IMR-90 (cell line): ENCODE results near the gene PCYT1B. TPM values are rescaled to one million over a fixed set of nuclear protein-coding genes. Genes with fewer than 3 reads are reported as not detected.
A peak's percentile ranks its signal among the peaks of the same experiment; 100 is the strongest.

Experiments used
- ATAC-seq: fragments of 200-7000 bp; cut with Tn5 transposase; 2 replicates; pipeline ENCODE4 v1.9.1; 2020; ENCODE audit warnings: low read depth, mild to moderate bottlenecking, moderate library complexity
- BruUV-seq: library from RNA; stranded (reverse); fragments of 400-500 nt; replicated peaks from 2 replicates; lab custom pipeline; 2021; lab: Mats Ljungman, UMichigan
- CTCF ChIA-PET: fragments of 300-600 bp; formaldehyde crosslinking; extraction: SDS; loops from one replicate; lab custom pipeline; 2021; ENCODE audit warnings: antibody characterized with exemption; lab: Yijun Ruan, JAX
- POLR2A ChIA-PET: fragments of 300-600 bp; sonication (Branson Sonifier 250); formaldehyde crosslinking; loops from one replicate; lab custom pipeline; 2022; ENCODE audit warnings: antibody characterized with exemption; ENCODE audit not compliant: unreplicated experiment; lab: Charles Lee
- DNase-seq: peaks from one replicate; pipeline ENCODE4 v3.0.0; 2013
- H2AFZ ChIP-seq: replicated peaks from 2 replicates; pipeline ENCODE3; 2013; ENCODE audit warnings: low read length, mild to moderate bottlenecking; ENCODE audit not compliant: poor library complexity
- H2AK5ac ChIP-seq: 2 replicates; pipeline ENCODE4 v1.6.1; 2013; ENCODE audit warnings: low read depth, low read length, inconsistent platforms
- H2AK9ac ChIP-seq: replicated peaks from 2 replicates; pipeline ENCODE3; 2013; ENCODE audit warnings: mild to moderate bottlenecking, low read depth, low read length, moderate library complexity; ENCODE audit not compliant: poor library complexity
- H2BK120ac ChIP-seq: 2 replicates; pipeline ENCODE4 v1.6.1; 2013; ENCODE audit warnings: low read depth, low read length, inconsistent platforms
- H2BK15ac ChIP-seq: 3 replicates; pipeline ENCODE4 v1.6.1; 2013; ENCODE audit warnings: low read depth, low read length, inconsistent platforms
- H2BK20ac ChIP-seq: 2 replicates; pipeline ENCODE4 v1.6.1; 2013; ENCODE audit warnings: low read depth, mild to moderate bottlenecking, inconsistent platforms, low read length, moderate library complexity
- H2BK5ac ChIP-seq: 2 replicates; pipeline ENCODE4 v1.6.1; 2013; ENCODE audit warnings: mild to moderate bottlenecking, low read depth, low read length, inconsistent platforms; ENCODE audit not compliant: poor library complexity, severe bottlenecking
- H3K14ac ChIP-seq: replicated peaks from 2 replicates; pipeline ENCODE4 v1.6.1; 2013; ENCODE audit warnings: low read depth, low read length, inconsistent platforms
- H3K18ac ChIP-seq: 2 replicates; pipeline ENCODE4 v1.6.1; 2013; ENCODE audit warnings: low read depth, low read length, control low read depth
- H3K23ac ChIP-seq: 2 replicates; pipeline ENCODE4 v1.6.1; 2013; ENCODE audit warnings: low read depth, low read length, inconsistent platforms
- H3K27ac ChIP-seq: 2 replicates; pipeline ENCODE4 v1.5.1; 2013; ENCODE audit warnings: mild to moderate bottlenecking, control low read depth, low read length; ENCODE audit not compliant: insufficient read depth
- H3K27me3 ChIP-seq: 2 replicates; pipeline ENCODE4 v1.6.1; 2013; ENCODE audit warnings: low read length; ENCODE audit not compliant: control insufficient read depth, insufficient read depth
- H3K36me3 ChIP-seq: 2 replicates; pipeline ENCODE4 v1.6.1; 2013; ENCODE audit warnings: low read length, mixed read lengths; ENCODE audit not compliant: control insufficient read depth, insufficient read depth
- H3K4ac ChIP-seq: 2 replicates; pipeline ENCODE4 v1.6.1; 2013; ENCODE audit warnings: low read depth, low read length, inconsistent platforms
- H3K4me1 ChIP-seq: 2 replicates; pipeline ENCODE4 v1.6.1; 2013; ENCODE audit warnings: low read length, mixed read lengths; ENCODE audit not compliant: control insufficient read depth, insufficient read depth
- H3K4me2 ChIP-seq: 2 replicates; pipeline ENCODE4 v1.6.1; 2013; ENCODE audit warnings: low read depth, mild to moderate bottlenecking, control low read depth, low read length, moderate library complexity
- H3K4me3 ChIP-seq: 2 replicates; pipeline ENCODE4 v1.5.1; 2013; ENCODE audit warnings: low read depth, mild to moderate bottlenecking, control low read depth, low read length, moderate library complexity; ENCODE audit not compliant: insufficient read depth
- H3K56ac ChIP-seq: 2 replicates; pipeline ENCODE4 v1.6.1; 2013; ENCODE audit warnings: low read length, inconsistent platforms; ENCODE audit not compliant: insufficient read depth; ENCODE audit errors: extremely low read depth
- H3K79me1 ChIP-seq, 2 experiments: 2 replicates each; pipeline ENCODE4 v1.6.1; 2013; ENCODE audit warnings: low read length in 2 of 2, inconsistent platforms in 1 of 2, low read depth in 1 of 2
- H3K9ac ChIP-seq: 2 replicates; pipeline ENCODE4 v1.6.1; 2013; ENCODE audit warnings: low read depth, low read length, control low read depth
- H3K9me1 ChIP-seq: 2 replicates; pipeline ENCODE4 v1.6.1; 2013; ENCODE audit warnings: low read length, inconsistent platforms; ENCODE audit not compliant: insufficient read depth
- H3K9me3 ChIP-seq: 2 replicates; pipeline ENCODE4 v1.6.1; 2013; ENCODE audit warnings: low read length; ENCODE audit not compliant: control insufficient read depth, insufficient read depth
- H4K20me1 ChIP-seq: 2 replicates; pipeline ENCODE4 v1.6.1; 2013; ENCODE audit warnings: low read length, inconsistent platforms; ENCODE audit not compliant: insufficient read depth
- H4K5ac ChIP-seq: 2 replicates; pipeline ENCODE4 v1.6.1; 2013; ENCODE audit warnings: mild to moderate bottlenecking, low read depth, low read length, control low read depth
- H4K8ac ChIP-seq, 2 experiments: 2 replicates each; pipeline ENCODE4 v1.6.1; 2013; ENCODE audit warnings: low read depth in 2 of 2, low read length in 2 of 2, control low read depth in 1 of 2, inconsistent platforms in 1 of 2
- H4K91ac ChIP-seq: 2 replicates; pipeline ENCODE4 v1.6.1; 2013; ENCODE audit warnings: low read depth, low read length, inconsistent platforms; ENCODE audit not compliant: insufficient read depth
- BHLHE40 ChIP-seq: fragments of 150-350 bp; IDR thresholded peaks from 2 replicates; pipeline ENCODE4 v1.6.1; 2016; ENCODE audit warnings: mild to moderate bottlenecking, low read depth, low read length
- CEBPB ChIP-seq: IDR thresholded peaks from 2 replicates; pipeline ENCODE4 v1.6.1; 2012; ENCODE audit warnings: low read depth, low read length, improper control_type of control experiment
- CHD1 ChIP-seq: IDR thresholded peaks from 2 replicates; pipeline ENCODE4 v1.6.1; 2012; ENCODE audit warnings: low read depth, low read length, improper control_type of control experiment
- CTCF ChIP-seq: conservative IDR thresholded peaks from 2 replicates; pipeline ENCODE4 v1.5.1; 2012; ENCODE audit warnings: mild to moderate bottlenecking, low read depth, low read length, improper control_type of control experiment
- FOS ChIP-seq: fragments of 150-350 bp; IDR thresholded peaks from 2 replicates; pipeline ENCODE4 v1.6.1; 2016; ENCODE audit warnings: low read depth, low read length
- MAFK ChIP-seq: IDR thresholded peaks from 2 replicates; pipeline ENCODE4 v1.6.1; 2012; ENCODE audit warnings: low read depth, low read length, improper control_type of control experiment
- MAZ ChIP-seq: IDR thresholded peaks from 2 replicates; pipeline ENCODE4 v1.6.1; 2012; ENCODE audit warnings: low read depth, mild to moderate bottlenecking, low read length, improper control_type of control experiment, moderate library complexity, borderline replicate concordance
- MXI1 ChIP-seq: IDR thresholded peaks from 2 replicates; pipeline ENCODE4 v1.6.1; 2012; ENCODE audit warnings: low read depth, mild to moderate bottlenecking, low read length, moderate library complexity, borderline replicate concordance
- NFE2L2 ChIP-seq: fragments of 150-350 bp; IDR thresholded peaks from 2 replicates; pipeline ENCODE4 v1.6.1; 2016; ENCODE audit warnings: low read depth, mild to moderate bottlenecking, low read length
- POLR2A ChIP-seq: IDR thresholded peaks from 2 replicates; pipeline ENCODE4 v1.6.1; 2012; ENCODE audit warnings: mild to moderate bottlenecking, low read depth, low read length
- RAD21 ChIP-seq: IDR thresholded peaks from 2 replicates; pipeline ENCODE4 v1.6.1; 2012; ENCODE audit warnings: low read length, improper control_type of control experiment
- RCOR1 ChIP-seq: IDR thresholded peaks from 2 replicates; pipeline ENCODE4 v1.6.1; 2012; ENCODE audit warnings: mild to moderate bottlenecking, low read length, improper control_type of control experiment; ENCODE audit not compliant: insufficient replicate concordance
- RFX5 ChIP-seq: IDR thresholded peaks from 2 replicates; pipeline ENCODE4 v1.8.0; 2012; ENCODE audit warnings: low read depth, mild to moderate bottlenecking, low read length, moderate library complexity
- SMC3 ChIP-seq: fragments of 150-350 bp; IDR thresholded peaks from 2 replicates; pipeline ENCODE4 v1.6.1; 2016; ENCODE audit warnings: low read depth, mild to moderate bottlenecking, antibody characterized with exemption, low read length, moderate library complexity
- WGBS, 2 experiments: methylation state at CpG; one replicate each; pipeline versions ENCODE4 v1.1.5 to v1.1.7; 2013; ENCODE audit warnings: missing lambda C conversion rate in 2 of 2; ENCODE audit not compliant: insufficient read length in 1 of 2; ENCODE audit errors: extremely low coverage in 2 of 2; 5-methylcytosine and 5-hydroxymethylcytosine counted together
- dilution Hi-C: fragments of 300-500 bp; cut with HindIII; formaldehyde crosslinking; loops from one replicate; pipeline ENCODE4 v1.14.3; 2018; ENCODE audit warnings: low sequenced_read_pairs; ENCODE audit not compliant: unreplicated experiment
- in situ Hi-C: fragments of 300-500 bp; cut with MboI; formaldehyde crosslinking; loops from 3 replicates; pipeline ENCODE4 v1.14.3; 2019; ENCODE audit warnings: low sequenced_read_pairs, inconsistent platforms, mixed read lengths
- intact Hi-C: fragments of 100-400 bp; cut with micrococcal nuclease; formaldehyde crosslinking; loops from 2 replicates; pipeline ENCODE4 v1.10.0; 2022
- polyA plus RNA-seq, 3 experiments: library from polyadenylated mRNA; depleted of rRNA; stranded (reverse); fragments of >200 nt; gene quantifications; 2 replicates each; pipeline ENCODE4 v1.2.3, GENCODE V29; 2012; ENCODE audit warnings: low replicate concordance in 1 of 3
- total RNA-seq: library from RNA; depleted of rRNA; stranded (reverse); fragments of >200 nt; gene quantifications from 2 replicates; pipeline ENCODE4 v1.2.3, GENCODE V29; 2012
- TF ChIP-seq, protein P1 (sequence below): fragments of 150-350 bp; IDR thresholded peaks from 2 replicates; pipeline ENCODE4 v1.6.1; 2016; ENCODE audit warnings: low read depth, mild to moderate bottlenecking, low read length, moderate library complexity, borderline replicate concordance

The PCYT1B gene
- total and polyA plus RNA-seq, 2 of the 4 experiments (the other 2 are of a cell fraction), result under 0.01 to 0.09 TPM

GRCh38 chrX:24646006-24646405 lies 1.1 kb downstream of the PCYT1B start:
- Histone ChIP-seq H2AFZ (peak overlapping the region; percentile 18), H4K5ac (no peak overlapping the region), H3K18ac (no peak overlapping the region), H3K27me3 (peaks cover 8% of the 10 kb centered on the region), H4K20me1 (no peaks in the 10 kb centered on the region), H3K9ac (no peak overlapping the region), H3K27ac (no peak overlapping the region), H2AK9ac (no peak overlapping the region), H3K4me3 (no peak overlapping the region), H3K9me3 (no peaks in the 10 kb centered on the region), H2AK5ac (no peak overlapping the region), H2BK5ac (no peak overlapping the region), H2BK120ac (no peak overlapping the region), H3K4ac (no peak overlapping the region), H2BK15ac (no peak overlapping the region), H3K79me1 (no peaks in the 10 kb centered on the region), H3K23ac (no peak overlapping the region; the same call in 1 of the 2 replicates), H3K36me3 (no peaks in the 10 kb centered on the region), H3K4me1 (no peaks in the 10 kb centered on the region), H3K56ac (no peak overlapping the region), H3K9me1 (no peaks in the 10 kb centered on the region), H4K8ac (no peak overlapping the region), H3K14ac (no peak overlapping the region), H4K91ac (no peak overlapping the region), H2BK20ac (no peak overlapping the region), H3K4me2 (peak overlapping the region; percentile 62; the same call in 1 of the 2 replicates)
- in situ Hi-C loops (no loop called here), dilution Hi-C loops (no loop called here), intact Hi-C loops (no loop called here)
- DNase-seq, result no peak
- TF ChIP-seq MAFK (no peak), CHD1 (no peak), MXI1 (no peak), BHLHE40 (no peak), FOS (no peak), POLR2A (no peak), NFE2L2 (no peak), RFX5 (no peak), RAD21 (no peak), MAZ (no peak), SMC3 (no peak), CEBPB (no peak), RCOR1 (no peak), CTCF (no peak)
- TF ChIP-seq, protein P1, sequence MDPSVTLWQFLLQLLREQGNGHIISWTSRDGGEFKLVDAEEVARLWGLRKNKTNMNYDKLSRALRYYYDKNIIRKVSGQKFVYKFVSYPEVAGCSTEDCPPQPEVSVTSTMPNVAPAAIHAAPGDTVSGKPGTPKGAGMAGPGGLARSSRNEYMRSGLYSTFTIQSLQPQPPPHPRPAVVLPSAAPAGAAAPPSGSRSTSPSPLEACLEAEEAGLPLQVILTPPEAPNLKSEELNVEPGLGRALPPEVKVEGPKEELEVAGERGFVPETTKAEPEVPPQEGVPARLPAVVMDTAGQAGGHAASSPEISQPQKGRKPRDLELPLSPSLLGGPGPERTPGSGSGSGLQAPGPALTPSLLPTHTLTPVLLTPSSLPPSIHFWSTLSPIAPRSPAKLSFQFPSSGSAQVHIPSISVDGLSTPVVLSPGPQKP, result no peak
- ChIA-PET CTCF (no interaction called here), POLR2A (no interaction called here)
- BruUV-seq, result no TSS peak
- WGBS, 2 experiments, result no CpG with 5 or more reads among the region's 10 CpGs
- no peak for ATAC-seq
